ENCODE results near the gene NRCAM.

NRCAM gene

DNA sequence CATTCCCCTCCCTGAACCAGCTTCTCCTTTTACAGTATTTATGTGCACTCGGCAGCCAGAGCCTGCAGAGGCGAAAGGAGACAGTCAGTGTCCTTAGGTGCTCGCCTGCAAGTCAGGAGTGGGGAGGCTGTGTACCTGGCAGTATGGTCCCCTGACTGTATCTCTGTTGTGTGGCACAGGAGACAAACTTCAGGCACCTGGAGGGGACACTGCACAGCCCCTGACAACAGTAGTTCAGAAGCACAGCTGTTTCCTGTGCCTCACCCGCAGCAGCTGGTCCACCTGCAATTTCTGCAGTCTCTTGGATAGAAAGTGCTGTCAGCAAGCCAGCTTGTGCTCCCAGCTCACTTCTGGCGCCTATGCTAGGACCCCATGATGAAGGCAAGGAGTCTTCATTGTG lies 252.7 kb downstream of the NRCAM start:
- peak; percentile 87 for DNase-seq (ENCODE audit: low spot score)

DNA sequence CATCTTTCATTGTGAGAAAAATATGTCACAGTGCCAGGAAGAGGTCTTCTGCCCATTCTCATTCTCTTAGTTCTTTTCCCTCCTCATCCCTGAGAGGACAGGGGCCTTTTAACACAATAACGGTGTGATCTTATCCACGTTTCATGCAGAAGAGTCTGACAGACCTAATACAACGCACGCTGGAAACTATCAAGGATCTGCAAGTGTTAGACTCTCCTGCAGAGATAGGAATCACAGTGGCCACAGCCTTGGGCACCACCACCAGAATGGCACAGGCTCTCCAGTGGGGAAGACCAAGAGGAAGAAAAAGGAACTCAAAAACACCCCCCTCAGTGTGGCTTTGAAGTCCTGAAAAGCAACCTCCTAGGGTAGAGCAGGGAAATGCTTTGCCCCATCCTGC lies 253.5 kb downstream of the NRCAM start:
- DNase-seq (ENCODE audit: low spot score) = no peak

GRCh38 chr7:108201766-108202165 lies 254.5 kb downstream of the NRCAM start:
- no peak for DNase-seq (ENCODE audit: low spot score)

- no peak for DNase-seq (ENCODE audit: low spot score)
Observed at GRCh38 chr7:108200326-108200725, 255.9 kb downstream of the NRCAM start.

GRCh38 chr7:108197371-108198091 lies 258.7 kb downstream of the NRCAM start:
- no peak for DNase-seq (ENCODE audit: low spot score)

GRCh38 chr7:108196004-108196403 lies 260.2 kb downstream of the NRCAM start:
- DNase-seq (ENCODE audit: low spot score) = no peak

- no peak for DNase-seq (ENCODE audit: low spot score)
Observed at GRCh38 chr7:108193594-108194498, 262.4 kb downstream of the NRCAM start.

- DNase-seq (ENCODE audit: low spot score) = no peak
Observed at GRCh38 chr7:108190891-108191290, 265.3 kb downstream of the NRCAM start.

GRCh38 chr7:108189733-108190388 lies 266.4 kb downstream of the NRCAM start:
- DNase-seq (ENCODE audit: low spot score) = peak; percentile 46

DNA sequence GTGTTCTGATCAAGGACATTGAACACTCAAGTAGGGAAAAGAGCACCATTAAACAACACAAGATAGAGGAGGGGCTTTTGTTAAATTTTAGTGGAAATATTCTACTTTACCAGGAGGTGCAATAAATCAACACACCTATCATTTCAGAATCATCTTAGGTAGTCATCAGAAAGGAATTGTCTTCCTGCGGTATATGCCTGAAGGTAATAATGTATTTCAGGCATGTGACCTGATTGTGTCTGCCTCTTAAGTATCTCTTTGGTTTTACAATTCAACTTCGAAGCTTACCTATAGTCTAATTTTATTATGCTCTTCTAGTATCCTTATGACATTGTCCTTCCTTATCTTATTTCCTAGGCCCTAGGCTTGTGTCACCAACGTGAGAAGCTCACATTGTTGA lies 267.5 kb downstream of the NRCAM start:
- DNase-seq (ENCODE audit: low spot score) = no peak

GRCh38 chr7:108181073-108181985 lies 274.9 kb downstream of the NRCAM start:
- DNase-seq (ENCODE audit: low spot score) = peak; percentile 82

DNA sequence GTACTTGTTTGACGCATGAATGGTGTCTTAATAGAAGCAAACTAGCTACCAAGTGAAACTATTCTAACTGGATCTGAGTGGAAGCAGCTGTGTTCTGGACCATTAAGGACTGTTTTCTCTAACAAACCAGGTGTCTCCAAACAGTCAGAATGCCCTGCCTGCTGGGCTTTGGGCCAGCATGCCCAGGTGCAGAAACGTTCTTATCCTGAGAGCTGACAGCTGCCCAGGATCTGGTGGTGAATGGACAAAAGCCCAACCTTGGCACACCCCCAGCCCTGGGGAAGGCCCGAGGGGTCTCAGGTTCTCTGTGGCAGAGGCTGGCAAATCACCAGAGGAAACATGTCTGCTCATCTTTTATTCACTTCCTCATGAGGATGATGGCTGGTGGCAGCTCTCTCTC lies 277.8 kb downstream of the NRCAM start:
- peak; percentile 71 for DNase-seq (ENCODE audit: low spot score)

DNA sequence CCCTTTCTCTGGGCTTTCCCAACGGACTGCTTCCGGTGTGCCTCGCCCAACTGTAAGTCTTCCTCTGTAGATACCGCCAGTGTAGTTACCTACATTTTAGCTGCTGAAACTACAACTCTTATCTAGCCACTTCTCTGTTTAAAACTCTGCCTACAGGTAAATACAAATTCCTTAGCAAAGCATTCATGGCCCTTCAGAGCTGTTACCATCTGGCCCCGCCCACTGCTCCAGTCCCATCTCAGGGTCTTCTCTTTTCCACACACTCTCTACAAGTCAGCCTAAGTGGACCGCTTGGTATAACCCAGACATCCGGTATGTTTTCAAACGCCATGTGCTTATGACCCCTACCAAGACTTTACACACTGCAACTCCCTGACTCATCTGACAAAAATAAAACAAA lies 285.1 kb downstream of the NRCAM start:
- DNase-seq (ENCODE audit: low spot score) = no peak

- no peak for DNase-seq (ENCODE audit: low spot score)
Observed at GRCh38 chr7:108170251-108170650, 286.0 kb downstream of the NRCAM start.

DNA sequence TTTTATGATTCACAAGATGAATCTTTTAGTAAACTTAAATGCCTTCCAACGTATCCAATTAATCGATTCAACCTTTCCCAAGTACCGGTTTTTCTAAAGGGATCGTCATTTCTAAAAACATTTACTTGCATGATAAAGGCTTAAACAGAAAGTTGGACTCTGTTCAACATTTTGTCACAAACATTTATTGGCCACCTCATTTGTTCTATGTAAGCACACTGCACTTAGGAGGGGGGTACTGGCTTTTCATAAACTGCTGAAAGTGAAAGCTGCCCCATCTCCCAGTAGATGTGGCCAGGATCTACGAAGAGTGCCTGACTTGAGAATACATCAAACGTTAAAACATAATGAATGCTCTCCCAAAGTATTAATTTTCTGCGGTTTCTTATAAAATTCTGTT lies 288.8 kb downstream of the NRCAM start:
- DNase-seq (ENCODE audit: low spot score) = no peak

DNA sequence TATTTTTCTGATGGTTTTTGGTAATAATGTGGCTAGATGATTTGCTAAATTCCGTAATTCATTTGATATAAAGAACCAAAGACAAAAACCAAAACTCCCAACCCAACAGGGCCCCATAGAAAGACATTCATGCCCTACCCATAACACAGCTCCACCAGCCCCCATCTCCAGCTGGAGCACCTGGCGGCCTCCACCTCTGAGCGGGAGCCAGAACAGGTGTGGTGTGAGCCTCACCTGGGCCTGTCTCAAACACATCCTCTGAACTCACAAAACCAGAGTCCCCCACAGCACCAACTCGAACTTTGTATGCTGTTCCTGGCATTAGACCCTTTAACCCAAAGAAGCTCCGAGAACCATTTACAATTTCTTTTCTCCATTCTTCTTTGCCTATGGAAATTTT lies 289.5 kb downstream of the NRCAM start:
- no peak for DNase-seq (ENCODE audit: low spot score)

DNA sequence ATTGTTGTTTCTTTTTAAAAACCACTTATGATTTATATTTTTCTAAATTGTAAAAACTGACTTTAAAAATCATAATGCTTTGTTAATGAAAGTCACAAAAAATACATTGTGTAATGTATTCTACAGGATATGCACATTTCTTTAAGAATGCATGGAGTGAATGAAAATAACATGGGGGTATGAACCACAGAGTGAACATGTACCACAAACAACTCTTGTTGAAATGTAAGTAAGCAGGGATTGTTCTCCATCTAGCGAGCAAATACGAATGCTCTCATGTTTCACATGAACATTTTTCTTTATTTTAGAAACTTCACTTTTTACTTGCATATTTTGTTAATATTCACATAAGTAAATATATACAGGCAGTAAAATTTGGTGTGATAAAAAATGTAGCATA lies 290.5 kb downstream of the NRCAM start:
- DNase-seq (ENCODE audit: low spot score) = no peak

GRCh38 chr7:108164946-108165345 lies 291.3 kb downstream of the NRCAM start:
- no peak for DNase-seq (ENCODE audit: low spot score)

DNA sequence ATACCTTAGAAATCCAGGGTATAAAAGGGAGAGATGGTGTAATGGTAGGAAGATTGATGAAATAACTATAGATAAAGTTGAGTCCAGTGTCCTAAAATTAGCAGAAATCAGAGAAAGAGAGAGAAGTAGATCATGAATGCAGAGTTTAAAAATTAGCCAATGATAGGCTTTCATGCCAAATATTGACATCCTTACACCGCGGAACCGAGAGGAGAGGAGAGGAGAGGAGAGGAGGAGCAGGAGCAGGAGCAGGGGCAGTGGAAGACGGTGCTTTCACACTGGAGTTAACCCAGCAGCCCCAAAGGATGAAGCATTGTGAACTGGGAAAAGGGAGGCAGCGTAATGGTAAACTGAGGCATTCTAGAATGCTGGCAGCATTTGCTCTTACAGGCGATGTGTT lies 291.9 kb downstream of the NRCAM start:
- no peak for DNase-seq (ENCODE audit: low spot score)

- no peak for DNase-seq (ENCODE audit: low spot score)
Observed at GRCh38 chr7:108158776-108159175, 297.5 kb downstream of the NRCAM start.

GRCh38 chr7:108157606-108158335 lies 298.5 kb downstream of the NRCAM start:
- no peak for DNase-seq (ENCODE audit: low spot score)

Data from NAMALWA (cell line).